ENCODE data around the gene CTBP2. TPM values are rescaled to one million over a fixed set of nuclear protein-coding genes. Genes with fewer than 3 reads are reported as not detected.
A peak's percentile ranks its signal among the peaks of the same experiment; 100 is the strongest.

Gene CTBP2
- total RNA-seq, 1 donor from 2014 or later, result 55.2 TPM

GRCh38 chr10:125022671-125023070 is 137.7 kb downstream of the CTBP2 start:
- Mint-ChIP-seq H3K36me3 (peaks cover 43% of the 10 kb centered on the region), H3K4me3 (no peak overlapping the region), H3K4me1 (peaks cover 38% of the 10 kb centered on the region), H3K27me3 (ENCODE audit: insufficient read depth, low read depth) (peaks cover 8% of the 10 kb centered on the region), H3K27ac (no peak overlapping the region), H3K9me3 (peaks cover 19% of the 10 kb centered on the region)
- Histone ChIP-seq H3F3A (ENCODE audit: low read depth) (no peaks in the 10 kb centered on the region), H3K9ac (no peak overlapping the region), H4K20me1 (ENCODE audit: low read depth) (peaks cover 48% of the 10 kb centered on the region), H3K27me3 (no peaks in the 10 kb centered on the region), H3K4me1 (peaks cover 7% of the 10 kb centered on the region), H3K9me3 (ENCODE audit: low read depth) (peaks cover 6% of the 10 kb centered on the region), H3K36me3 (no peaks in the 10 kb centered on the region), H3K79me2 (ENCODE audit: low read depth) (peaks cover 98% of the 10 kb centered on the region), H3K4me3 (no peak overlapping the region), H3K4me2 (no peak overlapping the region), H2AFZ (replicated peaks) (no peak overlapping the region), H3K27ac (no peak overlapping the region)
- no peak for DNase-seq (ENCODE audit: low spot score)
- TF ChIP-seq CTCF (IDR thresholded peaks at IDR 0.05) (no peak), EZH2phosphoT487 (IDR thresholded peaks at IDR 0.05) (no peak)

GRCh38 chr10:125021686-125022344 is 138.5 kb downstream of the CTBP2 start:
- Histone ChIP-seq H3K4me2 (no peak overlapping the region), H3K4me1 (peaks cover 8% of the 10 kb centered on the region), H3F3A (ENCODE audit: low read depth) (no peaks in the 10 kb centered on the region), H3K36me3 (no peaks in the 10 kb centered on the region), H3K9ac (no peak overlapping the region), H3K9me3 (ENCODE audit: low read depth) (peaks cover 6% of the 10 kb centered on the region), H2AFZ (replicated peaks) (no peak overlapping the region), H3K27me3 (no peaks in the 10 kb centered on the region), H3K4me3 (no peak overlapping the region), H3K79me2 (ENCODE audit: low read depth) (peaks cover 98% of the 10 kb centered on the region), H4K20me1 (ENCODE audit: low read depth) (peaks cover 48% of the 10 kb centered on the region), H3K27ac (no peak overlapping the region)
- TF ChIP-seq EZH2 (IDR thresholded peaks at IDR 0.05) (no peak), EZH2phosphoT487 (IDR thresholded peaks at IDR 0.05) (no peak), CTCF (IDR thresholded peaks at IDR 0.05) (no peak)
- DNase-seq (ENCODE audit: low spot score), result no peak
- Mint-ChIP-seq H3K27ac (peak overlapping the region; percentile 84), H3K4me3 (no peak overlapping the region), H3K36me3 (peaks cover 48% of the 10 kb centered on the region), H3K4me1 (peaks cover 46% of the 10 kb centered on the region), H3K9me3 (peaks cover 19% of the 10 kb centered on the region), H3K27me3 (ENCODE audit: insufficient read depth, low read depth) (peaks cover 8% of the 10 kb centered on the region)

- Histone ChIP-seq H3K27ac (no peak overlapping the region), H2AFZ (replicated peaks) (no peak overlapping the region), H3K79me2 (ENCODE audit: low read depth) (peaks cover 99% of the 10 kb centered on the region), H3F3A (ENCODE audit: low read depth) (no peaks in the 10 kb centered on the region), H3K4me2 (no peak overlapping the region), H3K9me3 (ENCODE audit: low read depth) (peaks cover 6% of the 10 kb centered on the region), H4K20me1 (ENCODE audit: low read depth) (peaks cover 48% of the 10 kb centered on the region), H3K36me3 (no peaks in the 10 kb centered on the region), H3K27me3 (no peaks in the 10 kb centered on the region), H3K4me1 (peaks cover 8% of the 10 kb centered on the region), H3K9ac (no peak overlapping the region), H3K4me3 (no peak overlapping the region)
- no peak overlapping the region for H3K4me3 Mint-ChIP-seq
- peaks cover 19% of the 10 kb centered on the region for H3K9me3 Mint-ChIP-seq
- DNase-seq (ENCODE audit: low spot score), result no peak
- peaks cover 51% of the 10 kb centered on the region for H3K36me3 Mint-ChIP-seq
- peaks cover 49% of the 10 kb centered on the region for H3K4me1 Mint-ChIP-seq
- TF ChIP-seq EZH2 (IDR thresholded peaks at IDR 0.05), result no peak
- no peak for TF ChIP-seq EZH2phosphoT487 (IDR thresholded peaks at IDR 0.05)
- no peak for TF ChIP-seq CTCF (IDR thresholded peaks at IDR 0.05)
- peaks cover 8% of the 10 kb centered on the region for H3K27me3 Mint-ChIP-seq (ENCODE audit: insufficient read depth, low read depth)
- peak overlapping the region; percentile 42 for H3K27ac Mint-ChIP-seq
Observed at GRCh38 chr10:125020871-125021270, 139.5 kb downstream of the CTBP2 start.

Data from neural progenitor cell (in vitro differentiated cells).